ENCODE data around the gene HDAC4. TPM values are rescaled to one million over a fixed set of nuclear protein-coding genes. Genes with fewer than 3 reads are reported as not detected.

The HDAC4 gene
- total RNA-seq, 1 experiment from 2014 or later: 4.5 TPM

- in situ Hi-C loops (cut with HindIII; ENCODE audit: low sequenced_read_pairs): no loop called here
- no peak for DNase-seq (ENCODE audit: low spot score)
Measured at GRCh38 chr2:239294571-239295054, 106.2 kb downstream of the HDAC4 start.

GRCh38 chr2:239293775-239294430 is 106.9 kb downstream of the HDAC4 start:
- in situ Hi-C loops (cut with HindIII; ENCODE audit: low sequenced_read_pairs): no loop called here
- no peak for DNase-seq (ENCODE audit: low spot score)

GRCh38 chr2:239292959-239293774 is 107.7 kb downstream of the HDAC4 start:
- DNase-seq (ENCODE audit: low spot score): no peak
- in situ Hi-C loops (cut with HindIII; ENCODE audit: low sequenced_read_pairs): no loop called here

- no peak for DNase-seq (ENCODE audit: low spot score)
- in situ Hi-C loops (cut with HindIII; ENCODE audit: low sequenced_read_pairs): no loop called here
Measured at GRCh38 chr2:239292531-239292930, 108.3 kb downstream of the HDAC4 start.

GRCh38 chr2:239291475-239292350 is 109.1 kb downstream of the HDAC4 start:
- no peak for DNase-seq (ENCODE audit: low spot score)
- in situ Hi-C loops (cut with HindIII; ENCODE audit: low sequenced_read_pairs): no loop called here

GRCh38 chr2:239290618-239291474 is 110.0 kb downstream of the HDAC4 start:
- DNase-seq (ENCODE audit: low spot score): peak; percentile 40
- in situ Hi-C loops (cut with HindIII; ENCODE audit: low sequenced_read_pairs): no loop called here

GRCh38 chr2:239289545-239289944 is 111.3 kb downstream of the HDAC4 start:
- in situ Hi-C loops (cut with HindIII; ENCODE audit: low sequenced_read_pairs): no loop called here
- DNase-seq (ENCODE audit: low spot score): no peak

- in situ Hi-C loops (cut with HindIII; ENCODE audit: low sequenced_read_pairs): no loop called here
- DNase-seq (ENCODE audit: low spot score): no peak
Measured at GRCh38 chr2:239288951-239289511, 111.8 kb downstream of the HDAC4 start.

- in situ Hi-C loops (cut with HindIII; ENCODE audit: low sequenced_read_pairs): no loop called here
- no peak for DNase-seq (ENCODE audit: low spot score)
Measured at GRCh38 chr2:239288237-239288636, 112.6 kb downstream of the HDAC4 start.

- no peak for DNase-seq (ENCODE audit: low spot score)
- in situ Hi-C loops (cut with HindIII; ENCODE audit: low sequenced_read_pairs): no loop called here
Measured at GRCh38 chr2:239287461-239287860, 113.4 kb downstream of the HDAC4 start.

GRCh38 chr2:239286901-239287300 is 113.9 kb downstream of the HDAC4 start:
- DNase-seq (ENCODE audit: low spot score): no peak
- in situ Hi-C loops (cut with HindIII; ENCODE audit: low sequenced_read_pairs): no loop called here

- in situ Hi-C loops (cut with HindIII; ENCODE audit: low sequenced_read_pairs): no loop called here
- DNase-seq (ENCODE audit: low spot score): no peak
Measured at GRCh38 chr2:239285932-239286230, 114.9 kb downstream of the HDAC4 start.

GRCh38 chr2:239285071-239285931 is 115.5 kb downstream of the HDAC4 start:
- in situ Hi-C loops (cut with HindIII; ENCODE audit: low sequenced_read_pairs): no loop called here
- no peak for DNase-seq (ENCODE audit: low spot score)

GRCh38 chr2:239283961-239284795 is 116.6 kb downstream of the HDAC4 start:
- no peak for DNase-seq (ENCODE audit: low spot score)
- in situ Hi-C loops (cut with HindIII; ENCODE audit: low sequenced_read_pairs): no loop called here

- in situ Hi-C loops (cut with HindIII; ENCODE audit: low sequenced_read_pairs): no loop called here
- no peak for DNase-seq (ENCODE audit: low spot score)
Measured at GRCh38 chr2:239283288-239283945, 117.4 kb downstream of the HDAC4 start.

GRCh38 chr2:239282448-239283287 is 118.2 kb downstream of the HDAC4 start:
- DNase-seq (ENCODE audit: low spot score): no peak
- in situ Hi-C loops (cut with HindIII; ENCODE audit: low sequenced_read_pairs): no loop called here
